ENCODE data around the gene RAD9A. TPM values are rescaled to one million over a fixed set of nuclear protein-coding genes. Genes with fewer than 3 reads are reported as not detected.

Gene RAD9A
- total RNA-seq, 1 experiment from 2014 or later, result 20.9 TPM

- Histone ChIP-seq H2AFZ (ENCODE audit: low read length) (no peak overlapping the region), H3K18ac (ENCODE audit: insufficient read length, low read depth, low read length) (no peak overlapping the region), H2AK5ac (ENCODE audit: insufficient read length, low read length) (no peak overlapping the region), H4K20me1 (ENCODE audit: control insufficient read depth, insufficient read depth, insufficient read length) (no peaks in the 10 kb centered on the region), H3K23ac (ENCODE audit: insufficient read length, low read depth, low read length) (no peak overlapping the region), H4K5ac (ENCODE audit: insufficient read length, low read depth, low read length) (no peak overlapping the region), H3K79me1 (ENCODE audit: insufficient read depth, low read depth, low read length, poor library complexity, severe bottlenecking) (no peaks in the 10 kb centered on the region), H3K27ac (ENCODE audit: insufficient read length, low read depth, low read length) (no peak overlapping the region), H3K79me2 (ENCODE audit: insufficient read depth, low read length) (no peaks in the 10 kb centered on the region), H4K91ac (ENCODE audit: insufficient read length, low read depth, low read length) (no peak overlapping the region), H2BK15ac (ENCODE audit: low read depth, low read length) (no peak overlapping the region), H3K4me2 (ENCODE audit: insufficient read depth, insufficient read length, low read length) (no peak overlapping the region), H3K56ac (ENCODE audit: insufficient read length, low read depth, low read length) (no peak overlapping the region), H3K4ac (ENCODE audit: low read depth, low read length) (no peak overlapping the region), H3K9me3 (ENCODE audit: control insufficient read depth, low read depth, low read length) (no peaks in the 10 kb centered on the region), H2BK20ac (ENCODE audit: low read depth, low read length, poor library complexity, severe bottlenecking) (no peak overlapping the region), H3K23me2 (ENCODE audit: insufficient read length, low read depth, low read length, poor library complexity, severe bottlenecking) (peaks cover 11% of the 10 kb centered on the region), H3T11ph (ENCODE audit: low read length) (no peak overlapping the region), H3K14ac (ENCODE audit: insufficient read depth, low read length) (no peak overlapping the region; the same call in 1 of the 2 replicates), H3K27me3 (ENCODE audit: insufficient read depth, low read length) (peaks cover 8% of the 10 kb centered on the region; the same call in 1 of the 2 replicates), H2BK12ac (ENCODE audit: insufficient read length, low read depth, low read length) (no peak overlapping the region), H2BK120ac (ENCODE audit: low read depth, low read length, poor library complexity, severe bottlenecking) (no peak overlapping the region), H4K8ac (replicated peaks; ENCODE audit: insufficient read length, low read depth, low read length) (no peak overlapping the region), H2BK5ac (ENCODE audit: insufficient read length, low read length) (no peak overlapping the region), H3K4me1 (ENCODE audit: insufficient read depth, low read length) (no peaks in the 10 kb centered on the region), H3K9ac (ENCODE audit: extremely low read depth, insufficient read length, low read length) (no peak overlapping the region)
- peaks cover 65% of the 10 kb centered on the region for H3K27me3 Mint-ChIP-seq (ENCODE audit: low read depth)
- no peak overlapping the region for H3K27ac Mint-ChIP-seq
- no peak for TF ChIP-seq CTCF (conservative IDR thresholded peaks at IDR 0.05)
- H3K36me3 Mint-ChIP-seq (ENCODE audit: insufficient read depth in 1 of 3, low read depth in 3 of 3), result no peaks in the 10 kb centered on the region
- peaks cover 35 to 43% of the 10 kb centered on the region in 2 experiments for H3K4me1 Mint-ChIP-seq
- H3K4me3 Mint-ChIP-seq, result no peak overlapping the region; a peak in 1 of 5 replicates
- DNase-seq, result no peak
- no CpG with 5 or more reads among the region's 23 CpGs for WGBS (ENCODE audit: extremely low coverage, insufficient read length, low lambda C conversion rate)
- no peaks in the 10 kb centered on the region; a peak in 1 of 5 replicates for H3K9me3 Mint-ChIP-seq
These were observed 12.4 kb upstream of the RAD9A start for GRCh38 chr11:67379061-67380058.

Data from H9 (cell line).